ENCODE measurements around the gene CLDN9.

DNA sequence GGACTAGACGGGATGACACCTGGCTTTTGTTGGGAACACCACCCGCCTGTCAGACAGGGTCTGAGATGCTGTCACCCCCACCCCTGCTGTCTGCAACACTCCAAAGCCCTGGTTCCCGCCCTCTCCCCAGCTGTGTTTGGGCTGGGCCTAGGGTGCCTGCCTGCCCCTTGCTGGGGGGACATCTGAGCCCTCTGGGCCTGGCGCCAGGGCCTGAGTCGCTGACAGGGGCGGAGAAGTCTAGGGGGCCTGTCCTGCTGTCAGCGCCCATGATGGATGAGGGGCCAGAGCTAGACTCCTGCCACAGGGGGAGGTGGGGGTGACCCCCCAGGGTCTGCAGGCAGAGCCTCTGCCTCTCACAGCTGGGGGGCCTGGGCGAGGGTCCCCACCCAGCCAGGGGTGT is 24.9 kb upstream of the CLDN9 start:
- TF ChIP-seq, protein P1, sequence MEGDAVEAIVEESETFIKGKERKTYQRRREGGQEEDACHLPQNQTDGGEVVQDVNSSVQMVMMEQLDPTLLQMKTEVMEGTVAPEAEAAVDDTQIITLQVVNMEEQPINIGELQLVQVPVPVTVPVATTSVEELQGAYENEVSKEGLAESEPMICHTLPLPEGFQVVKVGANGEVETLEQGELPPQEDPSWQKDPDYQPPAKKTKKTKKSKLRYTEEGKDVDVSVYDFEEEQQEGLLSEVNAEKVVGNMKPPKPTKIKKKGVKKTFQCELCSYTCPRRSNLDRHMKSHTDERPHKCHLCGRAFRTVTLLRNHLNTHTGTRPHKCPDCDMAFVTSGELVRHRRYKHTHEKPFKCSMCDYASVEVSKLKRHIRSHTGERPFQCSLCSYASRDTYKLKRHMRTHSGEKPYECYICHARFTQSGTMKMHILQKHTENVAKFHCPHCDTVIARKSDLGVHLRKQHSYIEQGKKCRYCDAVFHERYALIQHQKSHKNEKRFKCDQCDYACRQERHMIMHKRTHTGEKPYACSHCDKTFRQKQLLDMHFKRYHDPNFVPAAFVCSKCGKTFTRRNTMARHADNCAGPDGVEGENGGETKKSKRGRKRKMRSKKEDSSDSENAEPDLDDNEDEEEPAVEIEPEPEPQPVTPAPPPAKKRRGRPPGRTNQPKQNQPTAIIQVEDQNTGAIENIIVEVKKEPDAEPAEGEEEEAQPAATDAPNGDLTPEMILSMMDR (conservative IDR thresholded peaks at IDR 0.05; ENCODE audit: low read depth, low read length): no peak
- no peak for TF ChIP-seq EZH2 (IDR thresholded peaks at IDR 0.05; ENCODE audit: borderline replicate concordance, low read depth, low read length, poor library complexity, severe bottlenecking)

Data from A673 (cell line).